ENCODE data around the gene CCDC33. TPM values are rescaled to one million over a fixed set of nuclear protein-coding genes. Genes with fewer than 3 reads are reported as not detected.

Gene CCDC33
- polyA plus RNA-seq, 1 of the 3 experiments (the other 2 are of a cell fraction) = 4.0 TPM

DNA sequence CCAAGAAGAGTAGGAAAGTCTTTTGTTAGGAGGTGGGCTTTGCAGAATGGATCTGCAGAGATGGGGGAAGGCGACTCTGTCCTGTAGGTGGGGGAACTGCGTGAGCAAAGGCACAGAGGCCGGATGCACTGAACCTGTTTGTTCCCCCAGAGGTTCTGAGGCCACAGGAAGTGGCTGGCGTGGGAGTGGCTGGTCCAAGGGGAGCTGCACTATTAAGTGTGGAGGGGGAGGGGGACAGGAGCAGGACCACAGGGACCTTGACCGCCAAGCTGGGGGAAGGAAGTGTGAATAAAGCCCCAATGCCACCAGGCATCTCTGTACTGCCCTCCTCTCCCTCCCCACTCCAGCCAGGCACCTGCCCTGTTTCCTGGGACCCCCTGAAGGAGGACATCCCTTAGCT is 79.5 kb downstream of the CCDC33 start:
- H3K36me3 ChIP-seq (replicated peaks in 1 of 2; ENCODE audit: control insufficient read depth in 1 of 2, insufficient read depth in 2 of 2, low read length in 1 of 2) = no peaks in the 10 kb centered on the region
- DNase-seq = no peak
- H3K27ac ChIP-seq (ENCODE audit: low read depth in 2 of 2, low read length in 1 of 2) = no peak overlapping the region
- no peak overlapping the region for H3K4me2 ChIP-seq
- no peaks in the 10 kb centered on the region for H3K79me2 ChIP-seq (ENCODE audit: insufficient read depth)
- no peaks in the 10 kb centered on the region for H3K9me2 ChIP-seq
- WGBS (ENCODE audit: low lambda C conversion rate) = 92% methylated on average over 5 of the region's 5 CpGs
- no peaks in the 10 kb centered on the region for H4K20me1 ChIP-seq (ENCODE audit: insufficient read depth)
- TF ChIP-seq JUND (IDR thresholded peaks at IDR 0.05) (no peak), FOSL2 (IDR thresholded peaks at IDR 0.05; ENCODE audit: borderline replicate concordance, low read depth) (no peak), RFX5 (IDR thresholded peaks at IDR 0.05; ENCODE audit: low read length) (no peak), YY1 (IDR thresholded peaks at IDR 0.05; ENCODE audit: low read depth) (no peak), EZH2phosphoT487 (IDR thresholded peaks at IDR 0.05; ENCODE audit: borderline replicate concordance, low read depth) (no peak), POLR2AphosphoS5 (IDR thresholded peaks at IDR 0.05; ENCODE audit: low read depth, low read length) (no peak), RCOR1 (IDR thresholded peaks at IDR 0.05; ENCODE audit: low read length) (no peak), USF2 (IDR thresholded peaks at IDR 0.05; ENCODE audit: borderline replicate concordance, low read depth, low read length) (no peak), MXI1 (IDR thresholded peaks at IDR 0.05; ENCODE audit: low read depth, low read length) (no peak), CTCF (IDR thresholded peaks at IDR 0.05) (no peak)
- TF ChIP-seq, protein P1, sequence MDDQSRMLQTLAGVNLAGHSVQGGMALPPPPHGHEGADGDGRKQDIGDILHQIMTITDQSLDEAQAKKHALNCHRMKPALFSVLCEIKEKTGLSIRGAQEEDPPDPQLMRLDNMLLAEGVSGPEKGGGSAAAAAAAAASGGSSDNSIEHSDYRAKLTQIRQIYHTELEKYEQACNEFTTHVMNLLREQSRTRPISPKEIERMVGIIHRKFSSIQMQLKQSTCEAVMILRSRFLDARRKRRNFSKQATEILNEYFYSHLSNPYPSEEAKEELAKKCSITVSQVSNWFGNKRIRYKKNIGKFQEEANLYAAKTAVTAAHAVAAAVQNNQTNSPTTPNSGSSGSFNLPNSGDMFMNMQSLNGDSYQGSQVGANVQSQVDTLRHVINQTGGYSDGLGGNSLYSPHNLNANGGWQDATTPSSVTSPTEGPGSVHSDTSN (IDR thresholded peaks at IDR 0.05) = no peak
- CTCF ChIA-PET = interaction anchor here (0.8 to 11.3 kb wide), 8 partner anchors 5 to 365 kb away, joined by 3 to 265 read pairs (median 5); partner anchors contain the start of gene ISLR2
- H3K27me3 ChIP-seq (ENCODE audit: insufficient read depth) = no peaks in the 10 kb centered on the region
- H2AFZ ChIP-seq (ENCODE audit: low read depth) = no peak overlapping the region
- POLR2A ChIA-PET = no interaction called here
- no peaks in the 10 kb centered on the region for H3K9me3 ChIP-seq
- H3K9ac ChIP-seq = no peak overlapping the region
- no peak overlapping the region for H3K4me3 ChIP-seq (ENCODE audit: low read depth in 2 of 2, low read length in 1 of 2)
- H3F3A ChIP-seq (replicated peaks; ENCODE audit: insufficient read depth) = no peaks in the 10 kb centered on the region
- H3K4me1 ChIP-seq (ENCODE audit: control insufficient read depth in 1 of 2, insufficient read depth in 2 of 2, low read depth in 1 of 2, low read length in 1 of 2) = peaks cover 13 to 64% of the 10 kb centered on the region in 2 experiments; a peak in 3 of 4 replicates

DNA sequence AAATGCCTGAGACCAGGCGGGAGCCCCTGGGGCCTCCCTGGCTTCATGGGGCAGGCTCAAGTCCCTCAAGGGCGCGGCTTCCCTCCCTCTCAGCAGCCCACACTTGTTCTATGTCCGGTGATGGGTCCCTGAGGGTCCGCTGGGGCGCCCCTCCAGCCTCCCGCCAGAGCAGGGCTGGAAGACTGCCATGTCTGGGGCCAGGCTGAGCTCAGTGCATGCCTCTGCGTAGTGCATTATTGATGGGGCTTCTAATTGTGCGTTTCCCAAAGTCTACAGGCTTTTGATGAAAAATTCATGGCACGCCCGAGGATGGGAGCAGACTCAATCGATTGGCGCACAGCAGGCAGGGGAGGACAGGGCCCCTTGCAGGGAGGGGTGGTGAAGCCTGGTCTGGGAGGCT is 80.0 kb downstream of the CCDC33 start:
- Histone ChIP-seq H3K27me3 (ENCODE audit: insufficient read depth) (no peaks in the 10 kb centered on the region), H3K4me2 (no peak overlapping the region), H3K36me3 (replicated peaks in 1 of 2; ENCODE audit: control insufficient read depth in 1 of 2, insufficient read depth in 2 of 2, low read length in 1 of 2) (no peaks in the 10 kb centered on the region), H3K9me3 (no peaks in the 10 kb centered on the region), H3K27ac (ENCODE audit: low read depth in 2 of 2, low read length in 1 of 2) (no peak overlapping the region), H3K9me2 (no peaks in the 10 kb centered on the region), H3K9ac (no peak overlapping the region), H3K4me1 (ENCODE audit: control insufficient read depth in 1 of 2, insufficient read depth in 2 of 2, low read depth in 1 of 2, low read length in 1 of 2) (peaks cover 13 to 64% of the 10 kb centered on the region in 2 experiments; a peak in 3 of 4 replicates), H3F3A (replicated peaks; ENCODE audit: insufficient read depth) (no peaks in the 10 kb centered on the region), H4K20me1 (ENCODE audit: insufficient read depth) (no peaks in the 10 kb centered on the region), H3K4me3 (ENCODE audit: low read depth in 2 of 2, low read length in 1 of 2) (no peak overlapping the region), H2AFZ (ENCODE audit: low read depth) (no peak overlapping the region), H3K79me2 (ENCODE audit: insufficient read depth) (no peaks in the 10 kb centered on the region)
- no peak for DNase-seq
- 91% methylated on average over 13 of the region's 13 CpGs for WGBS (ENCODE audit: low lambda C conversion rate)
- ChIA-PET POLR2A (no interaction called here), CTCF (interaction anchor here (1.4 to 11.3 kb wide), 5 partner anchors 5 to 365 kb away, joined by 3 to 265 read pairs (median 10); partner anchors contain the start of gene ISLR2)
- TF ChIP-seq FOXJ3 (CRISPR knock-in tag; IDR thresholded peaks at IDR 0.05) (no peak), GABPA (IDR thresholded peaks at IDR 0.05; ENCODE audit: low read depth) (no peak), NRF1 (IDR thresholded peaks at IDR 0.05; ENCODE audit: low read depth, low read length) (no peak), MEF2A (IDR thresholded peaks at IDR 0.05; ENCODE audit: borderline replicate concordance, low read depth) (no peak), ZBTB33 (IDR thresholded peaks at IDR 0.05; ENCODE audit: borderline replicate concordance, low read depth) (no peak), RCOR1 (IDR thresholded peaks at IDR 0.05; ENCODE audit: low read length) (no peak), CHD2 (IDR thresholded peaks at IDR 0.05; ENCODE audit: low read length, partially characterized antibody) (no peak), EP300 (IDR thresholded peaks at IDR 0.05; ENCODE audit: borderline replicate concordance in 1 of 2, low read depth in 1 of 2, low read length in 1 of 2) (no peak), JUND (IDR thresholded peaks at IDR 0.05) (no peak), RFX5 (IDR thresholded peaks at IDR 0.05; ENCODE audit: low read length) (no peak)
- TF ChIP-seq, protein P1 (IDR thresholded peaks at IDR 0.05) = no peak
